Keratinocyte (primary cell): ENCODE measurements around the gene DLG2. TPM values are rescaled to one million over a fixed set of nuclear protein-coding genes. Genes with fewer than 3 reads are reported as not detected.
A peak's percentile ranks its signal among the peaks of the same experiment; 100 is the strongest.

Experiments used
- DNase-seq: peaks from one replicate; pipeline ENCODE4 v3.0.0-alpha.2; 2011; ENCODE audit warnings: low read depth, missing footprints, low spot score
- FAIRE-seq: peaks from 2 replicates; lab custom pipeline; 2011; peaks lifted over from hg19 to GRCh38; lab: Jason Lieb, UNC
- H2AFZ ChIP-seq: 2 replicates; pipeline ENCODE4 v1.6.0; 2012; ENCODE audit warnings: low read length, control low read depth, inconsistent platforms; ENCODE audit not compliant: control insufficient read depth
- H3K27ac ChIP-seq: 2 replicates; pipeline ENCODE4 v1.5.1; 2011; ENCODE audit warnings: low read length; ENCODE audit not compliant: control insufficient read depth, insufficient read depth
- H3K27me3 ChIP-seq: 3 replicates; pipeline ENCODE4 v1.6.0; 2011; ENCODE audit warnings: low read length; ENCODE audit not compliant: control insufficient read depth, insufficient read depth; ENCODE audit errors: extremely low read depth
- H3K36me3 ChIP-seq, 2 experiments: 2 replicates in 1 of 2; 3 replicates in 1 of 2; pipeline ENCODE4 v1.5.1; 2011; ENCODE audit warnings: low read length in 2 of 2, mild to moderate bottlenecking in 1 of 2; ENCODE audit not compliant: control insufficient read depth in 2 of 2, insufficient read depth in 2 of 2; ENCODE audit errors: extremely low read depth in 1 of 2
- H3K4me1 ChIP-seq: 3 replicates; pipeline ENCODE4 v1.5.1; 2011; ENCODE audit warnings: low read length; ENCODE audit not compliant: control insufficient read depth, insufficient read depth; ENCODE audit errors: extremely low read depth
- H3K4me2 ChIP-seq: 3 replicates; pipeline ENCODE4 v1.6.0; 2011; ENCODE audit warnings: low read depth, low read length; ENCODE audit not compliant: control insufficient read depth, insufficient read depth; ENCODE audit errors: extremely low read depth
- H3K4me3 ChIP-seq, 3 experiments: fragments of 200-600 bp in 1 of 3; sonication (generic) in 1 of 3; 2 replicates in 2 of 3; 3 replicates in 1 of 3; pipeline ENCODE4 v1.5.1; 2011 to 2016; ENCODE audit warnings: low read length in 3 of 3, mild to moderate bottlenecking in 3 of 3, control low read depth in 2 of 3, inconsistent platforms in 1 of 3, low read depth in 1 of 3, mixed read lengths in 1 of 3, mixed run types in 1 of 3, moderate library complexity in 1 of 3; ENCODE audit not compliant: control insufficient read depth in 2 of 3, insufficient read depth in 2 of 3; ENCODE audit errors: extremely low read depth in 1 of 3
- H3K79me2 ChIP-seq: 2 replicates; pipeline ENCODE4 v1.6.0; 2012; ENCODE audit warnings: low read length; ENCODE audit not compliant: control insufficient read depth, insufficient read depth
- H3K9ac ChIP-seq: 3 replicates; pipeline ENCODE4 v1.6.0; 2011; ENCODE audit warnings: low read length; ENCODE audit not compliant: control insufficient read depth, insufficient read depth; ENCODE audit errors: extremely low read depth
- H3K9me1 ChIP-seq: 3 replicates; pipeline ENCODE4 v1.6.0; 2011; ENCODE audit warnings: low read length; ENCODE audit not compliant: control insufficient read depth, insufficient read depth; ENCODE audit errors: extremely low read depth
- H3K9me3 ChIP-seq: 2 replicates; pipeline ENCODE4 v1.5.1; 2012; ENCODE audit warnings: low read depth, low read length; ENCODE audit not compliant: control insufficient read depth
- H4K20me1 ChIP-seq: 3 replicates; pipeline ENCODE4 v1.6.0; 2011; ENCODE audit warnings: low read length; ENCODE audit not compliant: control insufficient read depth, insufficient read depth; ENCODE audit errors: extremely low read depth
- CTCF ChIP-seq, 3 experiments: IDR thresholded peaks in 1 of 3; conservative IDR thresholded peaks in 1 of 3; optimal IDR thresholded peaks in 1 of 3; 2 replicates in 2 of 3; 3 replicates in 1 of 3; pipeline versions ENCODE3 to v1.5.1; 2011; ENCODE audit warnings: low read length in 3 of 3, mild to moderate bottlenecking in 3 of 3, moderate library complexity in 2 of 3, control low read depth in 1 of 3, inconsistent platforms in 1 of 3; ENCODE audit not compliant: insufficient read depth in 2 of 3; ENCODE audit errors: extremely low read depth in 1 of 3
- EZH2 ChIP-seq: IDR thresholded peaks from one replicate; pipeline ENCODE4 v1.6.1; 2012; ENCODE audit warnings: inconsistent platforms, mild to moderate bottlenecking, low read length, moderate library complexity
- dilution Hi-C: fragments of 300-500 bp; cut with MboI; formaldehyde crosslinking; loops from one replicate; pipeline ENCODE4 v1.7.0; 2020; ENCODE audit warnings: low sequenced_read_pairs; ENCODE audit not compliant: extremely low pct_ligation_motif_present
- polyA plus RNA-seq, 5 experiments: library from polyadenylated mRNA; depleted of rRNA in 3 of 5; stranded (reverse) in 3 of 5; stranded (forward) in 1 of 5; unstranded in 1 of 5; fragments of >200 nt; gene quantifications; 1 replicate in 1 of 5; 2 replicates in 3 of 5; 3 replicates in 1 of 5; pipeline versions ENCODE4 v1.2.1 to v1.2.3, GENCODE V29; 2011 to 2012; ENCODE audit warnings: missing spikeins in 2 of 5, low read depth in 1 of 5, low replicate concordance in 1 of 5

The DLG2 gene
- polyA plus RNA-seq, 1 donor (not counting 4 experiments of a cell fraction or from before 2014, with no cell fraction given), result 0.55 TPM

- dilution Hi-C loops, result no loop called here
- DNase-seq, result no peak
- Histone ChIP-seq H3K79me2 (peaks cover 69% of the 10 kb centered on the region), H3K9me1 (no peaks in the 10 kb centered on the region), H3K27me3 (no peaks in the 10 kb centered on the region), H3K4me2 (peak overlapping the region; percentile 95), H3K9me3 (no peaks in the 10 kb centered on the region), H4K20me1 (peaks cover 20% of the 10 kb centered on the region), H3K4me3 (peak overlapping the region; percentile 80 to 95 (median 86)), H2AFZ (no peak overlapping the region), H3K27ac (no peak overlapping the region), H3K36me3 (peaks cover 0 to 9% of the 10 kb centered on the region in 2 experiments), H3K4me1 (peaks cover 23% of the 10 kb centered on the region), H3K9ac (peak overlapping the region; percentile 1)
- no peak for FAIRE-seq
- TF ChIP-seq EZH2 (no peak), CTCF (optimal IDR thresholded peaks at IDR 0.05 in 1 of 3, IDR thresholded peaks at IDR 0.05 in 1 of 3, conservative IDR thresholded peaks at IDR 0.05 in 1 of 3; ENCODE audit: extremely low read depth in 1 of 3, insufficient read depth in 2 of 3, low read length in 3 of 3) (no peak)
Observed at GRCh38 chr11:85661972-85662664, 35.0 kb upstream of the DLG2 start.

GRCh38 chr11:85658180-85658579 is 31.0 kb upstream of the DLG2 start:
- peaks cover 20% of the 10 kb centered on the region for H3K4me1 ChIP-seq
- no peak overlapping the region for H3K27ac ChIP-seq
- peaks cover 0 to 13% of the 10 kb centered on the region in 2 experiments for H3K36me3 ChIP-seq
- TF ChIP-seq CTCF (optimal IDR thresholded peaks at IDR 0.05 in 1 of 3, IDR thresholded peaks at IDR 0.05 in 1 of 3, conservative IDR thresholded peaks at IDR 0.05 in 1 of 3; ENCODE audit: extremely low read depth in 1 of 3, insufficient read depth in 2 of 3, low read length in 3 of 3), result no peak
- no peak for TF ChIP-seq EZH2
- H2AFZ ChIP-seq, result no peak overlapping the region
- FAIRE-seq (no peak), DNase-seq (no peak)
- H3K9me3 ChIP-seq, result no peaks in the 10 kb centered on the region
- dilution Hi-C loops, result no loop called here
- no peaks in the 10 kb centered on the region for H3K9me1 ChIP-seq
- H3K27me3 ChIP-seq, result no peaks in the 10 kb centered on the region
- peaks cover 13% of the 10 kb centered on the region for H4K20me1 ChIP-seq
- H3K4me3 ChIP-seq, result no peak overlapping the region
- H3K79me2 ChIP-seq, result peaks cover 54% of the 10 kb centered on the region
- no peak overlapping the region for H3K9ac ChIP-seq
- H3K4me2 ChIP-seq, result no peak overlapping the region
